ENCODE measurements around the gene LAMB1. TPM values are rescaled to one million over a fixed set of nuclear protein-coding genes. Genes with fewer than 3 reads are reported as not detected.

Gene LAMB1
- total RNA-seq, 2 donors from 2014 or later, result 91.6 to 96.7 TPM

DNA sequence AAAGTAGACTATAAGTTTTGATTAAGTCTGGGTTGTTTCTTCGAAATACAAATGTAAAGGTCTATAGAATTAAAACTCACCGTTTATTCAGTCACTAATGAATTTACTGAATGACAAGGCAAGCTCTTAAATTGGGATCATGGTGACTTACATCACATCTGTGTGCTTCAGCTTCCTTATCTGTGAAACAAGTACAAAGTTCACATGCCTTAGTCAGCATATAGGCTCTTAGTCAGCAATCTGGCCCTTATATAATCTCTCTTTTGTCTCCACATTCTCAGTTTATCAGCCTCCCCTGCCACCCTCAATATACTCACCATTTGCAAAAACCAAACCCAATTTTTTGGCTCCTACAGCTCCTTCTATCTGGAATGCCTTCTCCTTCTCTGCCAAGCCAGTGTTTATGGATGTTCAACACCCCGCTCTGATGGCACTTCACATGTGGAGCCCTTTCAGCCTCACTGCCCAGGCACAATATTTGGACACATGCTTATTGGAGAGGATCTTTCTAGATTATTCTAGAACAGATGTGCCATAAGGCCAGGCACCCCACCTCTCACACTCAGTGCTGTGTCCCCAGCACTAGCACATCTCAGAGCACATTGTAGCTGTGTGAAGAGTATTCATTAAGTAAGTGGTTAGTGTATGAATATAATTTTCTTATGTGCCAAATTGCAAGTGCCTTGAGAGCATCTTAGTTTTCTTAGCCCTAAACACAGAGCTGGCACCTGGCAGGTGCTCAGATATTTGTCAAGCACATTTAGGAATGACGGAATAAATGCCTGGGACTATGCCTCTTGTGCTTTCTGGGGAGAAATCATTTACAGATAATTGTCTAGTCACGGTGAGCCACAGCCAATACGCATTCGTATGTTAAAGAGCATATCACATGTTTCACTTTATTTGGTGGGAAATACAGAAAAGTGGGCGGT lies 9.8 kb upstream of the LAMB1 start:
- intact Hi-C loops (cut with DNase I), result no loop called here
- TF ChIP-seq, protein P1, sequence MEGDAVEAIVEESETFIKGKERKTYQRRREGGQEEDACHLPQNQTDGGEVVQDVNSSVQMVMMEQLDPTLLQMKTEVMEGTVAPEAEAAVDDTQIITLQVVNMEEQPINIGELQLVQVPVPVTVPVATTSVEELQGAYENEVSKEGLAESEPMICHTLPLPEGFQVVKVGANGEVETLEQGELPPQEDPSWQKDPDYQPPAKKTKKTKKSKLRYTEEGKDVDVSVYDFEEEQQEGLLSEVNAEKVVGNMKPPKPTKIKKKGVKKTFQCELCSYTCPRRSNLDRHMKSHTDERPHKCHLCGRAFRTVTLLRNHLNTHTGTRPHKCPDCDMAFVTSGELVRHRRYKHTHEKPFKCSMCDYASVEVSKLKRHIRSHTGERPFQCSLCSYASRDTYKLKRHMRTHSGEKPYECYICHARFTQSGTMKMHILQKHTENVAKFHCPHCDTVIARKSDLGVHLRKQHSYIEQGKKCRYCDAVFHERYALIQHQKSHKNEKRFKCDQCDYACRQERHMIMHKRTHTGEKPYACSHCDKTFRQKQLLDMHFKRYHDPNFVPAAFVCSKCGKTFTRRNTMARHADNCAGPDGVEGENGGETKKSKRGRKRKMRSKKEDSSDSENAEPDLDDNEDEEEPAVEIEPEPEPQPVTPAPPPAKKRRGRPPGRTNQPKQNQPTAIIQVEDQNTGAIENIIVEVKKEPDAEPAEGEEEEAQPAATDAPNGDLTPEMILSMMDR (IDR thresholded peaks at IDR 0.05), result no peak
- H3K36me3 ChIP-seq, result no peaks in the 10 kb centered on the region
- peaks cover 5% of the 10 kb centered on the region for H3K4me1 ChIP-seq
- H3K27me3 ChIP-seq, result no peaks in the 10 kb centered on the region
- no peak overlapping the region for H3K9ac ChIP-seq (ENCODE audit: low read depth in 2 of 2, low read length in 2 of 2)
- H3K27ac ChIP-seq, result no peak overlapping the region
- no peak overlapping the region for H3K4me3 ChIP-seq
- no peaks in the 10 kb centered on the region for H3K9me3 ChIP-seq
- DNase-seq, result peak; percentile 47

DNA sequence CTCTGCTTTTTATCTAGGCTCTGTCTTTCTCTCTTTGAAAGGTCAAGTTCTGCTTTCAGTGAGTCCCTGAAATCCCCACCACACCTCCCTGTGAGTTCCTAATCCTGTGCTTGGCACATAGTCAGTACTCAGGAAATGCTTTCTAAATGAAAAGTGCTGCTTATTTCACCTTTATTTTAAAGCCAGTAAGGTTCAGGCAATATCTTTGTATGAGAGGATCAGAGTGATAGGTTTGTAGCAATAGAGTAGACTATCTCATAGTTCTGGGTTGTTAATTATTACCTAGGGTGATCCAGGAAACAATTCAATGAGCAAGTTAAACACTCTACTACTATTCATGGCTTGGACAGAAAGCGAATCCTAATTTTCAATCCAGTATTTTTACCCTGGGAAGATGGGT lies 7.4 kb upstream of the LAMB1 start:
- Histone ChIP-seq H3K36me3 (no peaks in the 10 kb centered on the region), H3K9ac (ENCODE audit: low read depth in 2 of 2, low read length in 2 of 2) (no peak overlapping the region), H3K27ac (peak overlapping the region; percentile 3), H3K27me3 (no peaks in the 10 kb centered on the region), H3K4me3 (no peak overlapping the region), H3K9me3 (no peaks in the 10 kb centered on the region), H3K4me1 (peaks cover 5% of the 10 kb centered on the region)
- no peak for DNase-seq
- intact Hi-C loops (cut with DNase I), result no loop called here
- TF ChIP-seq, protein P1 (IDR thresholded peaks at IDR 0.05), result no peak

DNA sequence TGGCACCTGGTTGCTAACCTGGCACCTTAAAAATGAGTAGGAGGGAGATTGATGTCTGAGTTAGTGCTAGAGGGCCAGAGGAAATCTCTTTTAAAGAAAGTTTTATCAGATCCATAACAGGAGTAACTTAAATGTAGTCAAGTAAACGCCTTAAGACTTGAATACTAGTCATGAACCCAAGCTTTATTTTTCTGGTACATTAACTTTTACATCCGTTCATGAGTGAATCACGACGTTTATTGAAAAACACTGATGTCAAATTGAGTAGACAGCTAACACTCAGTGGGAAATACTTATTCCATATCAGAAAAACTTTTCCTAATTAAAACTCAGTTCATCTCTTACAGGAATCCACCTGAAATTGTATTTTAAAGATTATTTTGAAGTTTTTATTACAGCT lies 6.9 kb upstream of the LAMB1 start:
- intact Hi-C loops (cut with DNase I), result no loop called here
- no peaks in the 10 kb centered on the region for H3K9me3 ChIP-seq
- TF ChIP-seq, protein P1 (IDR thresholded peaks at IDR 0.05), result no peak
- no peaks in the 10 kb centered on the region for H3K27me3 ChIP-seq
- H3K9ac ChIP-seq (ENCODE audit: low read depth in 2 of 2, low read length in 2 of 2), result no peak overlapping the region
- H3K4me1 ChIP-seq, result peaks cover 5% of the 10 kb centered on the region
- H3K4me3 ChIP-seq, result no peak overlapping the region
- no peak overlapping the region for H3K27ac ChIP-seq
- DNase-seq, result no peak
- H3K36me3 ChIP-seq, result no peaks in the 10 kb centered on the region

DNA sequence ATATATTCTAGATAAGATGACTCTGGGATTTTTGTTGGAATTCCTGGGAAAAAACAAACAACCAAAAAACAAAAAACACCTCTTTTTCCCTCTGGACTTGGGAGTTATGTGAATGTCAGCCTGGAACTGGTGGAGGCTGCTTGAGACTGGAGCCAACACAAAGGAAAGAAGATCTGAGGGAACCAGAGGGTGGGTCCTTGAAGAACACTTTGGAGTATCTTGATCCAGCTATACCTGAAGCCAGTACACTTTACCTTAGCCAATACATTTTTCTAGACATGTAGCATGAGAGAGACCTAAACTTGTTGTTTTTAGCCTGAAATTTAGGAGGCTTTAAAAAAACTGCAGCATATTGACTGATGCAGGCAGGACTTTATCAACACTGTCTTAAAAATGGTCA lies 5.9 kb upstream of the LAMB1 start:
- no peaks in the 10 kb centered on the region for H3K9me3 ChIP-seq
- no peak overlapping the region for H3K4me3 ChIP-seq
- intact Hi-C loops (cut with DNase I), result no loop called here
- DNase-seq, result no peak
- TF ChIP-seq, protein P1 (IDR thresholded peaks at IDR 0.05), result no peak
- H3K4me1 ChIP-seq, result peaks cover 9% of the 10 kb centered on the region
- no peaks in the 10 kb centered on the region for H3K27me3 ChIP-seq
- H3K9ac ChIP-seq (ENCODE audit: low read depth in 2 of 2, low read length in 2 of 2), result no peak overlapping the region
- H3K27ac ChIP-seq, result no peak overlapping the region
- no peaks in the 10 kb centered on the region for H3K36me3 ChIP-seq

DNA sequence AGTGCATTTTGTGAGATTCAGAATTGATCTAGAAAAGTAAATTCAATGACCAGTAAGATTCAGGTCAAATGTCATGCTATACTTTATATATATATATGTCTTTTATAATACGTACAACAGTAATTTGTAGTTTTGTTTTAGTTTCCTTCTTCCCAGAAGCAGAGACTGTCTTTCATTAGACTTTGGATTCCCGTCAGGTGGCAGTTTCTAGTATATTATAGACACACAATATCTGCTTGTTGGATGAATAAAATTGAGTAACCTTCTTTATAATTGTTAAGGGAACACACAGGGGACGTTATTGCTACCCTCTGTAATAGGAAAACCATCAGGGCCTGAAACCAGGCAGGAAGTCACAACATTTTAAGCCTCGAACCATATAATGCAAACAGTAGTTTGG lies 5.3 kb upstream of the LAMB1 start:
- Histone ChIP-seq H3K9ac (ENCODE audit: low read depth in 2 of 2, low read length in 2 of 2) (no peak overlapping the region), H3K4me3 (no peak overlapping the region), H3K27ac (no peak overlapping the region), H3K27me3 (no peaks in the 10 kb centered on the region), H3K9me3 (no peaks in the 10 kb centered on the region), H3K4me1 (peaks cover 9% of the 10 kb centered on the region), H3K36me3 (no peaks in the 10 kb centered on the region)
- TF ChIP-seq, protein P1 (IDR thresholded peaks at IDR 0.05), result no peak
- intact Hi-C loops (cut with DNase I), result no loop called here
- DNase-seq, result no peak
